ENCODE results near the gene TENM4. TPM values are rescaled to one million over a fixed set of nuclear protein-coding genes. Genes with fewer than 3 reads are reported as not detected.

TENM4 gene
- polyA plus RNA-seq, 1 donor from 2014 or later = 16.8 TPM

- Histone ChIP-seq H3K9me3 (ENCODE audit: low read length) (no peaks in the 10 kb centered on the region), H3K9ac (ENCODE audit: low read length) (no peak overlapping the region), H3K27me3 (ENCODE audit: insufficient read depth, low read depth, low read length) (no peaks in the 10 kb centered on the region), H3K27ac (ENCODE audit: low read length) (no peak overlapping the region), H3K4me3 (ENCODE audit: low read length) (no peak overlapping the region), H3K4me2 (ENCODE audit: low read length) (no peak overlapping the region), H4K20me1 (ENCODE audit: insufficient read depth) (no peaks in the 10 kb centered on the region), H3K36me3 (ENCODE audit: insufficient read depth, low read length) (no peaks in the 10 kb centered on the region), H3K9me2 (ENCODE audit: insufficient read depth, low read length) (no peaks in the 10 kb centered on the region), H2AFZ (ENCODE audit: low read depth, low read length) (no peak overlapping the region), H3F3A (ENCODE audit: insufficient read depth, low read length, poor library complexity, severe bottlenecking) (no peaks in the 10 kb centered on the region), H3K79me2 (replicated peaks; ENCODE audit: insufficient read depth, low read length) (no peaks in the 10 kb centered on the region)
- no peak for TF ChIP-seq CTCF (IDR thresholded peaks at IDR 0.05; ENCODE audit: poor library complexity, severe bottlenecking)
- no peak for TF ChIP-seq EP300 (conservative IDR thresholded peaks at IDR 0.05; ENCODE audit: poor library complexity, severe bottlenecking)
- no peak for TF ChIP-seq EZH2 (IDR thresholded peaks at IDR 0.05; ENCODE audit: borderline replicate concordance, insufficient read depth, low read length, poor library complexity, severe bottlenecking)
- TF ChIP-seq MXI1 (conservative IDR thresholded peaks at IDR 0.05; ENCODE audit: poor library complexity, severe bottlenecking) = no peak
- no peak for TF ChIP-seq POLR2AphosphoS5 (IDR thresholded peaks at IDR 0.05)
- no peak for TF ChIP-seq REST (IDR thresholded peaks at IDR 0.05; ENCODE audit: borderline replicate concordance)
- TF ChIP-seq SMC3 (conservative IDR thresholded peaks at IDR 0.05; ENCODE audit: poor library complexity) = no peak
- TF ChIP-seq RAD21 (conservative IDR thresholded peaks at IDR 0.05) = no peak
- no peak for TF ChIP-seq TAF1 (IDR thresholded peaks at IDR 0.05; ENCODE audit: low read depth)
Observed at GRCh38 chr11:78972590-78972989, 468.2 kb downstream of the TENM4 start.

GRCh38 chr11:78972177-78972576 is 468.7 kb downstream of the TENM4 start:
- H3K27me3 ChIP-seq (ENCODE audit: insufficient read depth, low read depth, low read length) = no peaks in the 10 kb centered on the region
- H3K9me2 ChIP-seq (ENCODE audit: insufficient read depth, low read length) = no peaks in the 10 kb centered on the region
- H3K79me2 ChIP-seq (replicated peaks; ENCODE audit: insufficient read depth, low read length) = no peaks in the 10 kb centered on the region
- no peak for TF ChIP-seq CTCF (IDR thresholded peaks at IDR 0.05; ENCODE audit: poor library complexity, severe bottlenecking)
- H3K9me3 ChIP-seq (ENCODE audit: low read length) = no peaks in the 10 kb centered on the region
- no peak overlapping the region for H3K4me2 ChIP-seq (ENCODE audit: low read length)
- no peak overlapping the region for H2AFZ ChIP-seq (ENCODE audit: low read depth, low read length)
- H3K27ac ChIP-seq (ENCODE audit: low read length) = no peak overlapping the region
- no peak overlapping the region for H3K9ac ChIP-seq (ENCODE audit: low read length)
- no peaks in the 10 kb centered on the region for H4K20me1 ChIP-seq (ENCODE audit: insufficient read depth)
- H3K36me3 ChIP-seq (ENCODE audit: insufficient read depth, low read length) = no peaks in the 10 kb centered on the region
- no peak overlapping the region for H3K4me3 ChIP-seq (ENCODE audit: low read length)
- no peaks in the 10 kb centered on the region for H3F3A ChIP-seq (ENCODE audit: insufficient read depth, low read length, poor library complexity, severe bottlenecking)
